WI38 (cell line): ENCODE data around the gene OTUB2.

Experiments used
- H3K4me3 ChIP-seq: 2 replicates; pipeline ENCODE4 v1.5.1; 2011; ENCODE audit warnings: low read depth, mild to moderate bottlenecking, control low read depth, low read length
- TF ChIP-seq, protein P1 (sequence below): IDR thresholded peaks from 2 replicates; pipeline ENCODE4 v1.5.1; 2012; ENCODE audit warnings: low read depth, mild to moderate bottlenecking, control low read depth, low read length

The OTUB2 gene

GRCh38 chr14:94087891-94088290, 61.8 kb downstream of the OTUB2 start:
- TF ChIP-seq, protein P1, sequence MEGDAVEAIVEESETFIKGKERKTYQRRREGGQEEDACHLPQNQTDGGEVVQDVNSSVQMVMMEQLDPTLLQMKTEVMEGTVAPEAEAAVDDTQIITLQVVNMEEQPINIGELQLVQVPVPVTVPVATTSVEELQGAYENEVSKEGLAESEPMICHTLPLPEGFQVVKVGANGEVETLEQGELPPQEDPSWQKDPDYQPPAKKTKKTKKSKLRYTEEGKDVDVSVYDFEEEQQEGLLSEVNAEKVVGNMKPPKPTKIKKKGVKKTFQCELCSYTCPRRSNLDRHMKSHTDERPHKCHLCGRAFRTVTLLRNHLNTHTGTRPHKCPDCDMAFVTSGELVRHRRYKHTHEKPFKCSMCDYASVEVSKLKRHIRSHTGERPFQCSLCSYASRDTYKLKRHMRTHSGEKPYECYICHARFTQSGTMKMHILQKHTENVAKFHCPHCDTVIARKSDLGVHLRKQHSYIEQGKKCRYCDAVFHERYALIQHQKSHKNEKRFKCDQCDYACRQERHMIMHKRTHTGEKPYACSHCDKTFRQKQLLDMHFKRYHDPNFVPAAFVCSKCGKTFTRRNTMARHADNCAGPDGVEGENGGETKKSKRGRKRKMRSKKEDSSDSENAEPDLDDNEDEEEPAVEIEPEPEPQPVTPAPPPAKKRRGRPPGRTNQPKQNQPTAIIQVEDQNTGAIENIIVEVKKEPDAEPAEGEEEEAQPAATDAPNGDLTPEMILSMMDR: no peak
- H3K4me3 ChIP-seq: no peak overlapping the region

GRCh38 chr14:94088516-94088915, 62.4 kb downstream of the OTUB2 start:
- no peak overlapping the region for H3K4me3 ChIP-seq
- TF ChIP-seq, protein P1: no peak

DNA sequence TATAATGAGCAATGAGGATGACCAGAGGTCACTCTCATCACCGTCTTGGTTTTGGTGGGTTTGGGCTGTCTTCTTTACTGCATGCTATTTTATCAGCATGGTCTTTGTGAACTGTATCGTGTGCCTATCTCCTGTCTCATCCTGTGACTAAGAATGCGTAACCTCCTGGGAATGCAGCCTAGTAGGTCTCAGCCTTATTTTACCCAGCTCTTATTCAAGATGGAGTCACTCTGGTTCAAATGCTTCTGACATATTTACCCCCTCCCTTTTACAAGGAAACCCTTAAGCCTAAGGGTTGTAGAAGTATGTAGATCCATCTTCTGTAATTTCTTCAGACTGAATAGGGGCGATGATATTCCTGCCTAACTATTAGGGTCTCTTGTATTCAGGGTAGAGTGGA, 63.3 kb downstream of the OTUB2 start:
- no peak overlapping the region for H3K4me3 ChIP-seq
- TF ChIP-seq, protein P1: no peak

GRCh38 chr14:94093418-94093817, 67.3 kb downstream of the OTUB2 start:
- no peak overlapping the region for H3K4me3 ChIP-seq
- TF ChIP-seq, protein P1: no peak

GRCh38 chr14:94097091-94097490, 71.0 kb downstream of the OTUB2 start:
- TF ChIP-seq, protein P1: no peak
- no peak overlapping the region for H3K4me3 ChIP-seq
